Stomach (tissue), 9 donors: ENCODE results near the gene OR11A1. TPM values are rescaled to one million over a fixed set of nuclear protein-coding genes. Genes with fewer than 3 reads are reported as not detected.

ENCODE experiments used
- DNase-seq, 2 donors: peaks; one replicate each; pipeline versions ENCODE4 v3.0.0 to v3.0.0-alpha.2; 2013 to 2019
- H3K27ac ChIP-seq, 5 donors: fragments of 200-600 bp in 4 of 5; sonication (generic) in 4 of 5; one replicate each; pipeline ENCODE4 v1.5.1; 2013 to 2019; ENCODE audit warnings: mild to moderate bottlenecking in 1 of 5, moderate library complexity in 1 of 5
- H3K27me3 ChIP-seq, 3 donors: fragments of 200-600 bp; sonication (generic); one replicate each; pipeline ENCODE4 v1.5.1; 2017 to 2019; ENCODE audit warnings: mixed run types in 1 of 3
- H3K36me3 ChIP-seq, 4 donors: fragments of 200-600 bp; sonication (generic); 1 replicate in 3 of 4; 2 replicates in 1 of 4; pipeline ENCODE4 v1.5.1; 2016 to 2019
- H3K4me1 ChIP-seq, 4 donors: fragments of 200-600 bp; sonication (generic); one replicate each; pipeline ENCODE4 v1.5.1; 2016 to 2019
- H3K4me3 ChIP-seq, 4 donors: fragments of 200-600 bp; sonication (generic) in 3 of 4; one replicate each; pipeline ENCODE4 v1.5.1; 2016 to 2019; ENCODE audit warnings: mild to moderate bottlenecking in 1 of 4
- H3K9me3 ChIP-seq, 4 donors: fragments of 200-600 bp; sonication (generic); one replicate each; pipeline ENCODE4 v1.5.1; 2016 to 2019
- EP300 ChIP-seq: sonication (generic); formaldehyde crosslinking; IDR thresholded peaks from one replicate; pipeline ENCODE4 v1.6.1; 2017; ENCODE audit warnings: antibody characterized with exemption
- POLR2A ChIP-seq, 4 donors: fragments of 450-650 bp; IDR thresholded peaks; one replicate each; pipeline ENCODE4 v1.6.1; 2016; ENCODE audit warnings: antibody characterized with exemption in 4 of 4, control low read depth in 2 of 4, mild to moderate bottlenecking in 1 of 4, moderate library complexity in 1 of 4
- POLR2AphosphoS5 ChIP-seq, 3 donors: sonication (generic); formaldehyde crosslinking; IDR thresholded peaks; one replicate each; pipeline ENCODE4 v1.6.1; 2016; ENCODE audit warnings: antibody characterized with exemption in 3 of 3
- WGBS, 5 donors: extraction: QIAGEN DNeasy Blood & Tissue Kit in 3 of 5; methylation state at CpG; one replicate each; pipeline versions ENCODE4 v1.1.5 to v1.1.7; 2013 to 2018; 5-methylcytosine and 5-hydroxymethylcytosine counted together
- intact Hi-C: fragments of 100-400 bp; cut with DNase I; formaldehyde crosslinking; loops from one replicate; pipeline ENCODE4 v1.15.1; 2023; ENCODE audit warnings: low total_unique reads
- polyA plus RNA-seq, 3 donors: library from polyadenylated mRNA; stranded (reverse); fragments of 200-250 nt; gene quantifications; one replicate each; pipeline ENCODE4 v1.2.3, GENCODE V29; 2013
- total RNA-seq, 5 donors: library from RNA; depleted of rRNA; stranded (reverse); fragments of >200 nt; gene quantifications; one replicate each; pipeline versions ENCODE4 v1.1.0 to v1.2.3, GENCODE V29; 2014 to 2016
- TF ChIP-seq, protein P1 (sequence below), 7 experiments: fragments of 450-650 bp in 4 of 7; fragments of 200-600 bp in 3 of 7; sonication (generic) in 3 of 7; IDR thresholded peaks; one replicate each; pipeline ENCODE4 v1.5.1; 2016 to 2019; ENCODE audit warnings: antibody characterized with exemption in 7 of 7, control low read depth in 2 of 7, mild to moderate bottlenecking in 1 of 7
- donor health status: healthy with polysubstance abuse.
- donor health status: Bipolar disorder and iron deficiency.
- donor health status: healthy.

Gene OR11A1
- total and polyA plus RNA-seq, 8 donors, result not detected

GRCh38 chr6:29388533-29388932, 68.3 kb downstream of the OR11A1 start:
- DNase-seq, result no peak
- Histone ChIP-seq H3K27me3 (peaks cover 0 to 10% (median 0%) of the 10 kb centered on the region in 3 donors), H3K27ac (no peak overlapping the region), H3K4me3 (no peak overlapping the region), H3K4me1 (no peaks in the 10 kb centered on the region), H3K36me3 (no peaks in the 10 kb centered on the region), H3K9me3 (no peaks in the 10 kb centered on the region)
- 37 to 59% (median 54%) methylated on average over 4 of the region's 4 CpGs for WGBS, 5 donors
- TF ChIP-seq, protein P1, sequence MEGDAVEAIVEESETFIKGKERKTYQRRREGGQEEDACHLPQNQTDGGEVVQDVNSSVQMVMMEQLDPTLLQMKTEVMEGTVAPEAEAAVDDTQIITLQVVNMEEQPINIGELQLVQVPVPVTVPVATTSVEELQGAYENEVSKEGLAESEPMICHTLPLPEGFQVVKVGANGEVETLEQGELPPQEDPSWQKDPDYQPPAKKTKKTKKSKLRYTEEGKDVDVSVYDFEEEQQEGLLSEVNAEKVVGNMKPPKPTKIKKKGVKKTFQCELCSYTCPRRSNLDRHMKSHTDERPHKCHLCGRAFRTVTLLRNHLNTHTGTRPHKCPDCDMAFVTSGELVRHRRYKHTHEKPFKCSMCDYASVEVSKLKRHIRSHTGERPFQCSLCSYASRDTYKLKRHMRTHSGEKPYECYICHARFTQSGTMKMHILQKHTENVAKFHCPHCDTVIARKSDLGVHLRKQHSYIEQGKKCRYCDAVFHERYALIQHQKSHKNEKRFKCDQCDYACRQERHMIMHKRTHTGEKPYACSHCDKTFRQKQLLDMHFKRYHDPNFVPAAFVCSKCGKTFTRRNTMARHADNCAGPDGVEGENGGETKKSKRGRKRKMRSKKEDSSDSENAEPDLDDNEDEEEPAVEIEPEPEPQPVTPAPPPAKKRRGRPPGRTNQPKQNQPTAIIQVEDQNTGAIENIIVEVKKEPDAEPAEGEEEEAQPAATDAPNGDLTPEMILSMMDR (IDR thresholded peaks at IDR 0.05), result no peak
- TF ChIP-seq POLR2AphosphoS5 (IDR thresholded peaks at IDR 0.05) (no peak), POLR2A (IDR thresholded peaks at IDR 0.05) (no peak), EP300 (no peak)
- intact Hi-C loops, result no loop called here

DNA sequence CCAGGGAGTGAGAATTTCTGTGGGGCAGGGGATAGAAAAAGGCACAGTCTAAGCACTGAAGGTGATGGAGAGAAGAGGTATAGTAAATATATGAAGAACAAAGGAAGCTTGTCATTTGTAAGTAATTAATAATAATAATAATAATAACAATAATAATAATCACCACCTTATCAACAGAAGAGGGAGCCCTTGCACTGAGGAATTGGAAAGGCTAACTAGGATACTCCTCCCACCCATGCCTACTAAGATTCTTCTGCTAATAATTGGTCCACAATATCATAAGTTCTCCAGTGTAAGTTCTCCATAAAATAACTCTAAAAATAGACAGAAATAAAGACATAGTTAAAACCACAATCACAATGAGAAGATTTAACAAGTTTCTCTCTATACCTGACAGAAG, 80.9 kb downstream of the OR11A1 start:
- DNase-seq, result no peak
- Histone ChIP-seq H3K4me1 (no peaks in the 10 kb centered on the region), H3K27ac (no peak overlapping the region), H3K36me3 (no peaks in the 10 kb centered on the region), H3K4me3 (no peak overlapping the region), H3K9me3 (peaks cover 0 to 6% (median 0%) of the 10 kb centered on the region in 4 donors), H3K27me3 (no peaks in the 10 kb centered on the region)
- TF ChIP-seq EP300 (no peak), POLR2A (IDR thresholded peaks at IDR 0.05) (no peak), POLR2AphosphoS5 (IDR thresholded peaks at IDR 0.05) (no peak)
- TF ChIP-seq, protein P1 (IDR thresholded peaks at IDR 0.05), result no peak
- intact Hi-C loops, result no loop called here

Other genes with a start within 250 kb of the OR11A1 start
- gene OR14J1, start 155.4 kb downstream of the OR11A1 start, total RNA-seq, result under 1 TPM in 1 of 5 donors, not detected in 4; 0.18 TPM
- gene OR14J1, start 155.4 kb downstream of the OR11A1 start, polyA plus RNA-seq, result not detected
- gene OR5V1, start 88.2 kb downstream of the OR11A1 start, total RNA-seq, result not detected
- gene OR5V1, start 88.2 kb downstream of the OR11A1 start, polyA plus RNA-seq, result not detected
- gene OR12D3, start 81.8 kb downstream of the OR11A1 start, total RNA-seq, result not detected
- gene OR12D3, start 81.8 kb downstream of the OR11A1 start, polyA plus RNA-seq, result not detected
- not detected for gene OR12D2, start 61.4 kb downstream of the OR11A1 start, total RNA-seq
- not detected for gene OR12D2, start 61.4 kb downstream of the OR11A1 start, polyA plus RNA-seq
- not detected for gene OR12D1, start 42.1 kb downstream of the OR11A1 start, total RNA-seq
- gene OR12D1, start 42.1 kb downstream of the OR11A1 start, polyA plus RNA-seq, result not detected
- not detected for gene OR10C1, start 17.8 kb downstream of the OR11A1 start, total RNA-seq
- gene OR10C1, start 17.8 kb downstream of the OR11A1 start, polyA plus RNA-seq, result not detected
- not detected for gene OR2H1, start 84 bp upstream of the OR11A1 start, total RNA-seq
- gene OR2H1, start 84 bp upstream of the OR11A1 start, polyA plus RNA-seq, result not detected
- under 1 TPM in 1 of 5 donors, not detected in 4; 0.55 TPM for gene MAS1L, start 30.9 kb upstream of the OR11A1 start, total RNA-seq
- not detected for gene MAS1L, start 30.9 kb upstream of the OR11A1 start, polyA plus RNA-seq
- 10 to 100 TPM in 1 of 5 donors, 1 to 10 TPM in 1, not detected in 3; 4.2 to 40.3 TPM for gene UBD, start 102.7 kb upstream of the OR11A1 start, total RNA-seq
- 10 to 100 TPM in 1 of 3 donors, 1 to 10 TPM in 2; 4.0 to 65.8 (median 7.7) TPM for gene UBD, start 102.7 kb upstream of the OR11A1 start, polyA plus RNA-seq
- gene OR2H2, start 128.1 kb upstream of the OR11A1 start, total RNA-seq, result not detected
- gene OR2H2, start 128.1 kb upstream of the OR11A1 start, polyA plus RNA-seq, result not detected
- 100 to 1,000 TPM in 1 of 5 donors, 10 to 100 TPM in 4; 29.3 to 101 (median 38.7) TPM for gene GABBR1, start 176.1 kb upstream of the OR11A1 start, total RNA-seq
- gene GABBR1, start 176.1 kb upstream of the OR11A1 start, polyA plus RNA-seq, result 10 to 100 TPM in 1 of 3 donors, 1 to 10 TPM in 2; 4.5 to 22.0 (median 6.3) TPM
- gene MOG, start 200.0 kb upstream of the OR11A1 start, total RNA-seq, result not detected
- gene MOG, start 200.0 kb upstream of the OR11A1 start, polyA plus RNA-seq, result not detected
- gene ZFP57, start 224.1 kb upstream of the OR11A1 start, total RNA-seq, result not detected
- gene ZFP57, start 224.1 kb upstream of the OR11A1 start, polyA plus RNA-seq, result under 1 TPM in 1 of 3 donors, not detected in 2; 0.08 TPM